ENCODE results near the gene ZNF605. TPM values are rescaled to one million over a fixed set of nuclear protein-coding genes. Genes with fewer than 3 reads are reported as not detected.

Gene ZNF605
- total and polyA plus RNA-seq, 9 of the 15 experiments (the other 6 are each of a cell fraction or from before 2014, with no cell fraction given), result 0.45 to 1.1 (median 0.68) TPM

DNA sequence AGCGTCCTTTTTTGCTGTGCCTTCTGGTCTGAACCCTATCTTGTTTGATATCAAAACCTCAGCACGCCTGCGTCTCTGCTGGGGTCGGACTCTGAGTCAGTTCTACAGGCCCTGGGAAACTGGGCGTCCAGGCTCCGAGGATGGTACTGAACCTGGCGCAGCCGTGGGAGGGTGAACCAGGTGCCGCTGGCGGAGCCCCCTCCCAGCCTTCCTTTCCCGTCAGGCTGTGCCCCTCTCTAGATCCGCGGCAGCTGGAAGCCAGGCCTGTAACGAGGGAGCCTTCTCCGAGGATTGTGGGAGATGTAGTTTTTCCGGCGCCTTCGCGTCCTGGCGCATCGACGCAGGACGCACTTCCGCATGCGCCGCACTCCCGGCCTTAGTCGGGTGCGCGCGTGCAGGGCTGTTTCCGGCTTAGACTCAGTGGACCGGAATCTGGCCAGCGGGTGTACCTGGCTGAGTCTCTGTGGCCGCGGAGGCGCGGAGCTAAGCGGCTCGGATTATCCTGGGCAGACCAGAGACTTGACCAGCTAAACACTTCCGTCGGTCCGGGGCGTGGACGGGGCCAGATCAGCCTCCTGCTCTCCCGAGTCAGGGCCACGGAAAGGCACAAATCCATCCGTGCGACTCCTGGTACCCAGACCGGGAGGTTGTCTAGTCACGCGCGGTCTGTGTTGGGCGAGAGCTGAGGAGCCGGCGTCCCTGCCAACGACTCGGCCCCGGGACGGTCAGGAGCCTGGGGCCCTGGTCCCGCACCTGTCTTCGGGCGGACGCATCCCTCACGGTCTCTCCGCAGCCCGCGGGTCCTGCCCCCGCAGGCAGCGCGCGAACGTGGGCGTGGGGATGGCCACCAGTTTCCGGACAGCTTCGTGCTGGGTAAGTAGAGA is 30.1 kb upstream of the ZNF605 start, which contains the start of gene ZNF26 (continued):
- TF ChIP-seq E2F4 (CRISPR knock-in tag; IDR thresholded peaks at IDR 0.05; ENCODE audit: low read depth) (0 out of 2 replicates have a peak, but pooled peaks have one; percentile 42), CXXC5 (CRISPR knock-in tag; IDR thresholded peaks at IDR 0.05) (peak; percentile 95), ZNF324 (CRISPR knock-in tag; IDR thresholded peaks at IDR 0.05) (no peak), NFXL1 (CRISPR knock-in tag; IDR thresholded peaks at IDR 0.05) (no peak), FOS (IDR thresholded peaks at IDR 0.05; ENCODE audit: extremely low read depth, insufficient read length) (no peak), ZNF778 (CRISPR knock-in tag; IDR thresholded peaks at IDR 0.05) (no peak), ZBTB43 (CRISPR knock-in tag; IDR thresholded peaks at IDR 0.05) (no peak), CEBPB (tag; IDR thresholded peaks at IDR 0.05) (no peak), SIX5 (IDR thresholded peaks at IDR 0.05; ENCODE audit: borderline replicate concordance in 1 of 2, insufficient read depth in 1 of 2, low read depth in 1 of 2, low read length in 2 of 2) (peak; percentile 91), RBM25 (IDR thresholded peaks at IDR 0.05; ENCODE audit: low read depth, low read length, severe bottlenecking) (no peak), LEF1 (IDR thresholded peaks at IDR 0.05) (no peak), MAX (CRISPR knock-in tag; IDR thresholded peaks at IDR 0.05) (peak; percentile 95), MBD1 (CRISPR knock-in tag; IDR thresholded peaks at IDR 0.05) (no peak), TCF7 (IDR thresholded peaks at IDR 0.05; ENCODE audit: borderline replicate concordance) (no peak), POLR2A (conservative IDR thresholded peaks at IDR 0.05) (peak; percentile 84), UBTF (IDR thresholded peaks at IDR 0.05; ENCODE audit: borderline replicate concordance in 1 of 2, low read depth in 2 of 2, low read length in 2 of 2) (0 out of 4 replicates have a peak, but pooled peaks of 1 of the 2 experiments have one; percentile 48), NEUROD1 (IDR thresholded peaks at IDR 0.05; ENCODE audit: borderline replicate concordance, low read depth, low read length, partially characterized antibody) (no peak), KAT2B (IDR thresholded peaks at IDR 0.05; ENCODE audit: low read depth, low read length) (no peak)
- TF ChIP-seq, protein P1, sequence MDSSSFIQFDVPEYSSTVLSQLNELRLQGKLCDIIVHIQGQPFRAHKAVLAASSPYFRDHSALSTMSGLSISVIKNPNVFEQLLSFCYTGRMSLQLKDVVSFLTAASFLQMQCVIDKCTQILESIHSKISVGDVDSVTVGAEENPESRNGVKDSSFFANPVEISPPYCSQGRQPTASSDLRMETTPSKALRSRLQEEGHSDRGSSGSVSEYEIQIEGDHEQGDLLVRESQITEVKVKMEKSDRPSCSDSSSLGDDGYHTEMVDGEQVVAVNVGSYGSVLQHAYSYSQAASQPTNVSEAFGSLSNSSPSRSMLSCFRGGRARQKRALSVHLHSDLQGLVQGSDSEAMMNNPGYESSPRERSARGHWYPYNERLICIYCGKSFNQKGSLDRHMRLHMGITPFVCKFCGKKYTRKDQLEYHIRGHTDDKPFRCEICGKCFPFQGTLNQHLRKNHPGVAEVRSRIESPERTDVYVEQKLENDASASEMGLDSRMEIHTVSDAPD (CRISPR knock-in tag; IDR thresholded peaks at IDR 0.05), result no peak
